ENCODE results near the gene ZIM2. TPM values are rescaled to one million over a fixed set of nuclear protein-coding genes. Genes with fewer than 3 reads are reported as not detected.

ZIM2 gene
- total RNA-seq, 1 donor from 2014 or later: not detected

DNA sequence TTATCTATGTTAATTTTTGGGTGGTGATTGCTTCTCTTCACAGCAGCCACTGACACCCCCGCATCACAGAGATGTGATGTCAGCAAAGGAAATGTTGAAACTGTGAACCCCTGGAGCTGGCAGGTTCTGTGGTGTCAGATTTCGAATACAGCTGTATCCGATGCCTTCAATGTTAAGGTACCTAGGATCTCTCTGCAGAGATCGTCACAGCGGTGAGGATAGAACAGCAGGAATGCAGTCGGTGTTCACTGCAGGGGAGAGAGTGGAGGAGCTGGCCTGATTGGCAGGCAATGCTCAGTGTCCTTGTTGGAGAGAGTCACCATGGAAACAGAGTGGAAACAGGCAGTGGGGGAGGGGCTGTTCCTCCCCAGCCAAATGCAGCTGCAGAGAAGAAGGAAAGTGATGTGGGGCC, 89.4 kb downstream of the ZIM2 start:
- Mint-ChIP-seq H3K27ac (no peak overlapping the region), H3K27me3 (ENCODE audit: low read depth) (no peaks in the 10 kb centered on the region), H3K4me3 (ENCODE audit: low read depth) (no peak overlapping the region), H3K4me1 (ENCODE audit: low read depth) (no peaks in the 10 kb centered on the region), H3K36me3 (ENCODE audit: low read depth) (no peaks in the 10 kb centered on the region), H3K9me3 (peaks cover 57% of the 10 kb centered on the region)
- intact Hi-C loops (cut with micrococcal nuclease): no loop called here
- DNase-seq (ENCODE audit: low spot score): no peak

DNA sequence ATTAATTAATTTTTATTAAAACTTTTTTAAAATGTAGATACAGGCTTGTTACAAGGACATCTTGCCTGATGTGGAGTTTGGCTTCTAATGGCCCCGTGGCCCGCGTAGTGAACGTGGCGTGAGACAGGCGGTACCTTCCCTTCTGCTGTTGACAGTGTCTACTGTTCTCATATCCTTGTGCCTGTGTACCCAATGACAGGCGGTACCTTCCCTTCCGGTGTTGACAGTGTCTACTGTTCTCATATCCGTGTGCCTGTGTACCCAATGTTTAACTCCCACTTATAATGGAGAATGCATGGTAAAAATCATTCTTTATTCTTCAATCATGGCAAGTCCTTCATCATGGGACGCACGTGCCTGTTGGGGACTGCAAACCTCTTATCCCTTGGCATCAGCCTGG, 89.9 kb downstream of the ZIM2 start:
- H3K36me3 Mint-ChIP-seq (ENCODE audit: low read depth): no peaks in the 10 kb centered on the region
- no peak overlapping the region for H3K4me3 Mint-ChIP-seq (ENCODE audit: low read depth)
- intact Hi-C loops (cut with micrococcal nuclease): no loop called here
- H3K27me3 Mint-ChIP-seq (ENCODE audit: low read depth): no peaks in the 10 kb centered on the region
- no peak for DNase-seq (ENCODE audit: low spot score)
- H3K9me3 Mint-ChIP-seq: peaks cover 57% of the 10 kb centered on the region
- no peak overlapping the region for H3K27ac Mint-ChIP-seq
- H3K4me1 Mint-ChIP-seq (ENCODE audit: low read depth): no peaks in the 10 kb centered on the region

DNA sequence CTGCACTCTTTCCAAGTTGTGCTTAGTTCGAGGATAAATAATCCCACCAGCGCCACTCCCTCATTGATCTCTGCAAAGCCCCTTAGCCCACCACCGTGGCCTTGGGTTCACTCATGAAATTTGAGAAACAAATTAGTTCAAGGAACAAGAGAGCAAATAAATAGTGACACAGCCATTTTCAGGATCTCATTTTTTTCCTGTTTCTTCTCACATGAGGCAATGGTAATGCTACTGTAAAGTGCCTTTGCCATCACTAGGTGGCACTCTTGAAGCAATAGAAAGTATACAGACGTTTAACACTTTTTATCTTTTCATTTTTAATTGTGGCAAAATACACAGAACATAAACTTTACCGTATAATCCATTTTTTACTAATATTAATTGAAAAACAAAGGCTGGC, 92.1 kb downstream of the ZIM2 start:
- Mint-ChIP-seq H3K36me3 (ENCODE audit: low read depth) (no peaks in the 10 kb centered on the region), H3K9me3 (peaks cover 55% of the 10 kb centered on the region), H3K4me1 (ENCODE audit: low read depth) (no peaks in the 10 kb centered on the region), H3K4me3 (ENCODE audit: low read depth) (no peak overlapping the region), H3K27ac (no peak overlapping the region), H3K27me3 (ENCODE audit: low read depth) (no peaks in the 10 kb centered on the region)
- DNase-seq (ENCODE audit: low spot score): no peak
- intact Hi-C loops (cut with micrococcal nuclease): no loop called here

DNA sequence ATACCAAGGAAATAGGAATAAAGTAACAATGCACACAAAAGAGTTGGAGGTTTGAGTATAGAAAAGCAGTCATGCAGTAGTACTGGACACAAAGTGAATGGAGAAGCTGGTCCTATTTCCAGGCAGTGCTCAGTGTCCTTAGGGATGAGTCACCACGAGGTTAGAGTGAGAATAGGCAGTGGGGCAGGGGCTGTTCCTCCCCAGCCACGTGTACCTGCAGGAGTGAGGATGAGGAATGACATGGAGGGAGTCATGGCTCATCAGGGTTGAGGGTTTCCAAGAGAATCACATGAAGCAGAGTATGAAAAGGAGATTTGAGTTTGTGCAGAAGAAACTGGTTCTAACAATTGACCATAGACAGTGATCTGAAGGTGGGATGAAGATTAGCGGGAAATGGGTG, 94.2 kb downstream of the ZIM2 start:
- intact Hi-C loops (cut with micrococcal nuclease): no loop called here
- no peak for DNase-seq (ENCODE audit: low spot score)
- Mint-ChIP-seq H3K9me3 (peaks cover 69% of the 10 kb centered on the region), H3K4me3 (ENCODE audit: low read depth) (no peak overlapping the region), H3K4me1 (ENCODE audit: low read depth) (no peaks in the 10 kb centered on the region), H3K27ac (no peak overlapping the region), H3K36me3 (ENCODE audit: low read depth) (no peaks in the 10 kb centered on the region), H3K27me3 (ENCODE audit: low read depth) (no peaks in the 10 kb centered on the region)

DNA sequence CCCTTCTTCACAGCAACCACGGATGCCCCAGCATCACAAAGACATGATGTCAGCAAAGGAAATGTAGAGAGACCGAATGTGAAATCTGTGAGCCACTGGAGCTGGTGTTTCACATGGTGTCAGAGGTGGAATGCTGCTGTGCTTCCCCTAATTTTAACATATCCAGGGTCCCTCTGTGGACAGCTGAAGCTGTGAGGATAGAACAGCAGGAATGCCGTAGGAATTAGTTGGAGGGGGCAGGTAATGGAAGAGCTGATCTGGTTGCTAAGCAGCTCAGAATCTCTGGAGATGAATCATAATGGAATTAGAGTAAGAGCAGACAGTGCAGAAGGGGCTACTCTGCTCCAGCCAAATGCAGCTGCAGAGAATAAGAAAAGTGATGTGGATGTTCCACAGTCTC, 100.0 kb downstream of the ZIM2 start:
- H3K9me3 Mint-ChIP-seq: peaks cover 83% of the 10 kb centered on the region
- no peaks in the 10 kb centered on the region for H3K4me1 Mint-ChIP-seq (ENCODE audit: low read depth)
- H3K27me3 Mint-ChIP-seq (ENCODE audit: low read depth): no peaks in the 10 kb centered on the region
- intact Hi-C loops (cut with micrococcal nuclease): no loop called here
- H3K4me3 Mint-ChIP-seq (ENCODE audit: low read depth): no peak overlapping the region
- no peak overlapping the region for H3K27ac Mint-ChIP-seq
- no peak for DNase-seq (ENCODE audit: low spot score)
- no peaks in the 10 kb centered on the region for H3K36me3 Mint-ChIP-seq (ENCODE audit: low read depth)

DNA sequence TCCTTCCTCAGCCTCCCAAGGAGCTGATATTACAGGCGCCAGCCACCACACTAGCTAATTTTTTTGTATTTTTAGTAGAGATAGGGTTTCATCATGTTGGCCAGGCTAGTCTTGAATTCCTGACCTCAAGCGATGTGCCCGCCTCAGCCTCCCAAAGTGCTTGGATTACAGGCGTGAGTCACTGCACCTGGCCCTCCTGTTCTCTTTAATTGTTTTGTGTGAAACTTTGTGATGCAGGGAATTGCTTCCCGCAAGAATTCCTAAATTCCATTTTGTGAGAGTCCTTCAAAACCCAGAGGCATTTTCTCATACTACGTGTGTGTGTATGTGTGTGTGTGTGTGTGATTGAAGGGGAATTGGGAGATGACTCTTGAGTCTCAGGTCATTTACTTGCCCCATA, 104.0 kb downstream of the ZIM2 start:
- Mint-ChIP-seq H3K9me3 (peaks cover 85% of the 10 kb centered on the region), H3K36me3 (ENCODE audit: low read depth) (no peaks in the 10 kb centered on the region), H3K27me3 (ENCODE audit: low read depth) (no peaks in the 10 kb centered on the region), H3K4me3 (ENCODE audit: low read depth) (no peak overlapping the region), H3K27ac (no peak overlapping the region), H3K4me1 (ENCODE audit: low read depth) (no peaks in the 10 kb centered on the region)
- intact Hi-C loops (cut with micrococcal nuclease): no loop called here
- no peak for DNase-seq (ENCODE audit: low spot score)

DNA sequence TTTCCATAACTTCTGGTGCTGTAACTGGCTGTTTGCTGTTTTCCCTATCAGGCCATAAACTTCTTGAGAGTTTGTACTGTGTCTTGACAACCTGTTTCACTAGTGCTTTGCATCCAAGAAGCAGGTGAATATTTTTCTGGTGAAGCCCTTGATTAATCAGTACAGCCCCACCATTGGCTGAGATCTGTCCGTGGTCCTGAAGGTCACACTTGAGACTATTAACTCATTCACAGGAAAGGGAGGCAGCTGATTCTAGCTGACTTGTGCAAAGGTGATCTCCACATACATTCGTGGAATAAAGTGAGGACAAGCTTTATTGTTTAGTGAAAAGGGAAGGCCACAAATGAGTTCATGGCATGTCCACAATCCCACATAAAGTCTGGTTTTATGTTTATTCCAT, 107.5 kb downstream of the ZIM2 start:
- intact Hi-C loops (cut with micrococcal nuclease): no loop called here

DNA sequence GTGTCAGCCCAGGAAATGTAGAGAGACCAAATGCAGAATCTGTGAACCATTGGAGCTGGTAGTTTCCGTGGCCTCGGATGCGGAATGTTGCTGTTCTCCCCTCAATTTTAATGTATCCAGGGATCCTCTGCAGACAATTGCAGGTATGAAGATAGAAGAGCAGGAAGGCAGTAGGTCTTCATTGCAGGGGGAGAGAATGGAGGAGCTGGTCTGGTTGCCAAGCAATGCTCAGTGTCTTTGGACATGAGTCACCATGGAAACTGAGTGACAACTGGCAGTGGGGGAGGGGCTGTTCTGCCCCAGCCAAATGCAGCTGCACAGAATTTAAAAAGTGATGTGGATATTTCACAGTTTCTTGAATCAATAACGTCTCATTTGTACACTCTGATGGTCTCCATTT, 112.8 kb downstream of the ZIM2 start:
- Mint-ChIP-seq H3K4me3 (ENCODE audit: low read depth) (no peak overlapping the region), H3K4me1 (ENCODE audit: low read depth) (no peaks in the 10 kb centered on the region), H3K36me3 (ENCODE audit: low read depth) (peaks cover 3% of the 10 kb centered on the region), H3K27ac (no peak overlapping the region), H3K27me3 (ENCODE audit: low read depth) (no peaks in the 10 kb centered on the region), H3K9me3 (peaks cover 67% of the 10 kb centered on the region)
- intact Hi-C loops (cut with micrococcal nuclease): no loop called here
- no peak for DNase-seq (ENCODE audit: low spot score)

More for the DNA sequence above, 107.5 kb downstream of the ZIM2 start:
- Mint-ChIP-seq H3K4me3 (ENCODE audit: low read depth) (no peak overlapping the region), H3K27ac (no peak overlapping the region), H3K36me3 (ENCODE audit: low read depth) (peaks cover 3% of the 10 kb centered on the region), H3K27me3 (ENCODE audit: low read depth) (no peaks in the 10 kb centered on the region), H3K4me1 (ENCODE audit: low read depth) (no peaks in the 10 kb centered on the region), H3K9me3 (peaks cover 78% of the 10 kb centered on the region)
- DNase-seq (ENCODE audit: low spot score): no peak

DNA sequence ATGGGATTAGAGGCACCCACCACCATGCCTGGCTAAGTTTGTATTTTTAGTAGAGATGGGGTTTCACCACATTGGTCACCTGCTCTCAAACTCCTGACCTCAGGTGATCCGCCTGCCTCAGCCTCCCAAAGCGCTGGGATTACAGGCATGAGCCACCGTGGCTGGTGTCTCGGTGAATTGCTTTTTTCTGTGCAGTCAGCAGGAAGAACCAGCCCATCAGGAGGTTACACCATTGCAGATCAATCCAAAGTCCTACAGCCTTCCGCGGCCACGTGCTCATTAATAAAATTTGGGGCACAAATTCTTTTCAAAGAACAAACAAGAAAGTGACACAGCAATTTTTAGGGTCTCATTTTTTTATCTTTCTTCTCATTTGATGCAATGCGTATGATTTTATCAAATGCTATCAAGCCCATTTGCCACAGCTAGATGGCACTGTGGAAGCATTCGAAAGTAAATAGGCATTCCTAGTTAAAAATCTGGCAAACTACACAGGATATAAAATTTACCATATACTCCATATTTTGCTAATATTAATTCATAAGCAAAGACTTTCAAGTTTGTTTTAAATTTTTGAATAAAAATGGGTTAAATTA, 114.6 kb downstream of the ZIM2 start:
- DNase-seq (ENCODE audit: low spot score): no peak
- H3K27ac Mint-ChIP-seq: no peak overlapping the region
- H3K4me1 Mint-ChIP-seq (ENCODE audit: low read depth): no peaks in the 10 kb centered on the region
- H3K4me3 Mint-ChIP-seq (ENCODE audit: low read depth): no peak overlapping the region
- intact Hi-C loops (cut with micrococcal nuclease): no loop called here
- no peaks in the 10 kb centered on the region for H3K27me3 Mint-ChIP-seq (ENCODE audit: low read depth)
- peaks cover 68% of the 10 kb centered on the region for H3K9me3 Mint-ChIP-seq
- peaks cover 3% of the 10 kb centered on the region for H3K36me3 Mint-ChIP-seq (ENCODE audit: low read depth)

Other genes starting within 250 kb of the ZIM2 start
- gene ZNF71, start 245.4 kb downstream of the ZIM2 start, total RNA-seq: 4.9 and 5.4 TPM in 2 replicates
- gene SMIM17, start 197.6 kb downstream of the ZIM2 start, total RNA-seq: not detected in 2 replicates
- gene ZNF835, start 169.0 kb downstream of the ZIM2 start, total RNA-seq: 0.09 and 0.30 TPM in 2 replicates
- gene PEG3, start within 50 bp of the ZIM2 start, total RNA-seq: not detected in 2 replicates